H9 (cell line): ENCODE measurements around the gene PKP3. TPM values are rescaled to one million over a fixed set of nuclear protein-coding genes. Genes with fewer than 3 reads are reported as not detected.

Experiments
- DNase-seq: peaks from one replicate; pipeline ENCODE4 v3.0.0-alpha.2; 2017
- H2AFZ ChIP-seq: one replicate; pipeline ENCODE4 v1.6.1; 2013; ENCODE audit warnings: mild to moderate bottlenecking, low read length, control low read depth, moderate library complexity
- H2AK5ac ChIP-seq: 2 replicates; pipeline ENCODE4 v1.6.1; 2013; ENCODE audit warnings: low read length, control low read depth, mixed read lengths; ENCODE audit not compliant: insufficient read length
- H2BK120ac ChIP-seq: one replicate; pipeline ENCODE4 v1.6.1; 2013; ENCODE audit warnings: low read depth, mild to moderate bottlenecking, low read length, control low read depth, inconsistent platforms; ENCODE audit not compliant: poor library complexity, severe bottlenecking
- H2BK12ac ChIP-seq: 2 replicates; pipeline ENCODE4 v1.6.1; 2013; ENCODE audit warnings: low read length, control low read depth, mixed read lengths, low read depth; ENCODE audit not compliant: insufficient read length
- H2BK15ac ChIP-seq: 2 replicates; pipeline ENCODE4 v1.6.1; 2013; ENCODE audit warnings: low read depth, low read length, control low read depth
- H2BK20ac ChIP-seq: one replicate; pipeline ENCODE4 v1.6.1; 2013; ENCODE audit warnings: low read depth, mild to moderate bottlenecking, low read length, control low read depth, inconsistent platforms; ENCODE audit not compliant: poor library complexity, severe bottlenecking
- H2BK5ac ChIP-seq: 2 replicates; pipeline ENCODE4 v1.6.1; 2013; ENCODE audit warnings: low read length, control low read depth, mixed read lengths; ENCODE audit not compliant: insufficient read length
- H3K14ac ChIP-seq: 2 replicates; pipeline ENCODE4 v1.6.1; 2013; ENCODE audit warnings: low read length, control low read depth; ENCODE audit not compliant: insufficient read depth
- H3K18ac ChIP-seq: 2 replicates; pipeline ENCODE4 v1.6.1; 2013; ENCODE audit warnings: low read depth, mild to moderate bottlenecking, mixed read lengths, low read length, control low read depth; ENCODE audit not compliant: insufficient read length
- H3K23ac ChIP-seq: 2 replicates; pipeline ENCODE4 v1.6.1; 2013; ENCODE audit warnings: low read length, control low read depth, mixed read lengths, low read depth; ENCODE audit not compliant: insufficient read length
- H3K23me2 ChIP-seq: 2 replicates; pipeline ENCODE4 v1.6.1; 2013; ENCODE audit warnings: low read depth, mild to moderate bottlenecking, mixed read lengths, low read length, control low read depth; ENCODE audit not compliant: insufficient read length, poor library complexity, severe bottlenecking
- H3K27ac ChIP-seq: 2 replicates; pipeline ENCODE4 v1.5.1; 2013; ENCODE audit warnings: low read length, control low read depth, mixed read lengths, low read depth; ENCODE audit not compliant: insufficient read length
- H3K27me3 ChIP-seq: 2 replicates; pipeline ENCODE4 v1.6.1; 2013; ENCODE audit warnings: low read length, control low read depth, inconsistent platforms; ENCODE audit not compliant: insufficient read depth
- H3K4ac ChIP-seq: 2 replicates; pipeline ENCODE4 v1.6.1; 2013; ENCODE audit warnings: low read depth, mild to moderate bottlenecking, control low read depth, inconsistent platforms, low read length, moderate library complexity
- H3K4me1 ChIP-seq: 2 replicates; pipeline ENCODE4 v1.6.1; 2013; ENCODE audit warnings: low read length, control low read depth, inconsistent platforms; ENCODE audit not compliant: insufficient read depth
- H3K4me2 ChIP-seq: 2 replicates; pipeline ENCODE4 v1.6.1; 2013; ENCODE audit warnings: low read length, control low read depth, mixed read lengths; ENCODE audit not compliant: insufficient read length, insufficient read depth
- H3K56ac ChIP-seq: 2 replicates; pipeline ENCODE4 v1.6.1; 2013; ENCODE audit warnings: low read depth, mild to moderate bottlenecking, mixed read lengths, low read length, control low read depth; ENCODE audit not compliant: insufficient read length
- H3K79me1 ChIP-seq: 2 replicates; pipeline ENCODE4 v1.6.1; 2013; ENCODE audit warnings: low read depth, mild to moderate bottlenecking, moderate library complexity, low read length, control low read depth, inconsistent platforms; ENCODE audit not compliant: insufficient read depth, poor library complexity, severe bottlenecking
- H3K79me2 ChIP-seq: 2 replicates; pipeline ENCODE4 v1.6.1; 2013; ENCODE audit warnings: low read length, control low read depth, inconsistent platforms; ENCODE audit not compliant: insufficient read depth
- H3K9ac ChIP-seq: 2 replicates; pipeline ENCODE4 v1.6.1; 2013; ENCODE audit warnings: low read length, control low read depth, mixed read lengths; ENCODE audit not compliant: insufficient read length; ENCODE audit errors: extremely low read depth
- H3K9me3 ChIP-seq: one replicate; pipeline ENCODE4 v1.6.1; 2013; ENCODE audit warnings: low read depth, low read length, inconsistent platforms; ENCODE audit not compliant: control insufficient read depth
- H3T11ph ChIP-seq: one replicate; pipeline ENCODE4 v1.6.1; 2013; ENCODE audit warnings: mild to moderate bottlenecking, low read length, control low read depth, inconsistent platforms
- H4K20me1 ChIP-seq: one replicate; pipeline ENCODE4 v1.6.1; 2013; ENCODE audit not compliant: control insufficient read depth, insufficient read length, insufficient read depth
- H4K5ac ChIP-seq: 2 replicates; pipeline ENCODE4 v1.6.1; 2013; ENCODE audit warnings: low read depth, mild to moderate bottlenecking, mixed read lengths, low read length, control low read depth; ENCODE audit not compliant: insufficient read length
- H4K8ac ChIP-seq: replicated peaks from 2 replicates; pipeline ENCODE4 v1.6.1; 2013; ENCODE audit warnings: low read length, control low read depth, mixed read lengths, low read depth; ENCODE audit not compliant: insufficient read length
- H4K91ac ChIP-seq: 2 replicates; pipeline ENCODE4 v1.6.1; 2013; ENCODE audit warnings: low read depth, mild to moderate bottlenecking, moderate library complexity, mixed read lengths, low read length, control low read depth; ENCODE audit not compliant: insufficient read length
- H3K27ac Mint-ChIP-seq, 3 experiments: 2 replicates in 2 of 3; 3 replicates in 1 of 3; pipeline ENCODE4 v1.8.0; 2020 to 2021; ENCODE audit warnings: mixed read lengths in 3 of 3, mild to moderate bottlenecking in 1 of 3, moderate library complexity in 1 of 3
- H3K27me3 Mint-ChIP-seq: 2 replicates; pipeline ENCODE4 v1.8.0; 2021; ENCODE audit warnings: low read depth, mild to moderate bottlenecking, moderate library complexity, mixed read lengths
- H3K36me3 Mint-ChIP-seq, 3 experiments: 2 replicates in 2 of 3; 3 replicates in 1 of 3; pipeline ENCODE4 v1.8.0; 2020 to 2021; ENCODE audit warnings: low read depth in 3 of 3, mixed read lengths in 3 of 3; ENCODE audit not compliant: insufficient read depth in 1 of 3
- H3K4me1 Mint-ChIP-seq, 2 experiments: 2 replicates each; pipeline ENCODE4 v1.8.0; 2020; ENCODE audit warnings: mixed read lengths in 2 of 2
- H3K4me3 Mint-ChIP-seq, 2 experiments: 2 replicates in 1 of 2; 3 replicates in 1 of 2; pipeline ENCODE4 v1.8.0; 2020 to 2021; ENCODE audit warnings: mild to moderate bottlenecking in 2 of 2, mixed read lengths in 2 of 2, moderate library complexity in 1 of 2
- H3K9me3 Mint-ChIP-seq, 2 experiments: 2 replicates in 1 of 2; 3 replicates in 1 of 2; pipeline ENCODE4 v1.8.0; 2020; ENCODE audit warnings: mild to moderate bottlenecking in 2 of 2, mixed read lengths in 2 of 2, moderate library complexity in 1 of 2
- WGBS: extraction: QIAGEN DNeasy Blood & Tissue Kit; methylation state at CpG from one replicate; pipeline ENCODE4 v1.1.7; 2013; ENCODE audit warnings: missing lambda C conversion rate, low lambda C conversion rate, mixed read lengths; ENCODE audit not compliant: insufficient read length; ENCODE audit errors: extremely low coverage; 5-methylcytosine and 5-hydroxymethylcytosine counted together
- total RNA-seq: library from RNA; stranded (reverse); gene quantifications from 2 replicates; pipeline ENCODE4 v1.2.1, GENCODE V29; 2021
- TF ChIP-seq, protein P1 (sequence below): fragments of 200-600 bp; sonication (generic); conservative IDR thresholded peaks from 3 replicates; pipeline ENCODE4 v1.8.0; 2021; ENCODE audit warnings: antibody characterized with exemption, mild to moderate bottlenecking

The PKP3 gene
- total RNA-seq, 1 experiment from 2014 or later = 41.7 TPM

DNA sequence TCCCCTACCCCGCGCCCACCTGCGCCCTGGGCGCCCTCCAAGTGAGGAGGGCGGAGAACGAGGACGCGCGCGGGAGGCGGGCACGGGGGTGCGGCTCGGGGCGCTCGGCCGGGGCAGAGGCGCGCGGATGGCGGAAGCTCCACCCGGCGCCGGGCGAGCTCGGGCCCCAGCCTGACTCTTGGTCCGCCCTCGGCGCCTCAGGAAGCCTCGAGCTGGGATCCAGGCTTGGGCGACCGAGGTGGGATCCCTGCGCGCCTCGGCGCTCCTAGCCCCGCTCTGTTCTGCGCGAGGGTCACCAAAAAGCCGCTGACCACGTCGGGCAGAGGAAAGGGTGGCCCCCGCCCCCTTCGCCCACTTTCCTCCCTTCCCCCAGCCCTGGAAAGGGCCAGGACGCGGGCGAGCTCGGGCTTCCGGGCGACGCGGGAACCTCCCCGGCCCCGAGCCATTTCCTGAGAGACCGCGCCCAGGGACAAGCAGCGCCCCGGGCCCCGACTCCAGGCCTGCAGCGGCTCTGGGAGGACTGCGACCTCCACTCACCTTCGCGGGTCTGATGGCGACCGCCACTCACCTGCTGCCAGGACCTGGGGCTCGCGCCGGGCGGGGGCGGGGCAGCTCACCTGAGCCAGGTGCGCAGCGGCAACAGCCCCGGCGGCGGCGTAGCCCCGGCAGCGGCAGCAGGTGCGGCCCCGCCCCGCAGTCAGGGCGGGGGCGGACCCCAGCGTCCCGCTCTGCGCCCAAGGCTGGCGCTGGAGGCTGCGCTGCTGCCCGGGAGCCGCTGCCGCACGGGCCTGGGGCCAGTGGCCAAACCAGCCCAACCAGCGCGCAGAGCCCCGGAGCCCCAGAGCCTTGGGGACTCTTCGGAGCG is 23.0 kb downstream of the PKP3 start:
- no peak overlapping the region for H2BK12ac ChIP-seq
- peak; percentile 89 for DNase-seq
- Mint-ChIP-seq H3K27me3 (peaks cover 20% of the 10 kb centered on the region), H3K9me3 (no peaks in the 10 kb centered on the region; a peak in 1 of 5 replicates), H3K36me3 (no peaks in the 10 kb centered on the region; a peak in 1 of 7 replicates), H3K27ac (no peak overlapping the region), H3K4me1 (peaks cover 17 to 26% of the 10 kb centered on the region in 2 experiments), H3K4me3 (peak overlapping the region; percentile 75 to 79)
- peaks cover 2% of the 10 kb centered on the region; the same call in 1 of the 2 replicates for H3K4me1 ChIP-seq
- H4K20me1 ChIP-seq = peaks cover 8% of the 10 kb centered on the region
- no peaks in the 10 kb centered on the region; the same call in 1 of the 2 replicates for H3K79me2 ChIP-seq
- H2BK5ac ChIP-seq = no peak overlapping the region
- no peak overlapping the region for H2BK20ac ChIP-seq
- H2AFZ ChIP-seq = no peak overlapping the region
- no peak overlapping the region for H3K27ac ChIP-seq
- peak overlapping the region; percentile 33 for H3K4me2 ChIP-seq
- no peaks in the 10 kb centered on the region; the same call in 1 of the 2 replicates for H3K27me3 ChIP-seq
- no peak overlapping the region for H2BK15ac ChIP-seq
- peaks cover 10% of the 10 kb centered on the region for H3K23me2 ChIP-seq
- no peak overlapping the region for H3K56ac ChIP-seq
- H3K9ac ChIP-seq = no peak overlapping the region
- TF ChIP-seq, protein P1, sequence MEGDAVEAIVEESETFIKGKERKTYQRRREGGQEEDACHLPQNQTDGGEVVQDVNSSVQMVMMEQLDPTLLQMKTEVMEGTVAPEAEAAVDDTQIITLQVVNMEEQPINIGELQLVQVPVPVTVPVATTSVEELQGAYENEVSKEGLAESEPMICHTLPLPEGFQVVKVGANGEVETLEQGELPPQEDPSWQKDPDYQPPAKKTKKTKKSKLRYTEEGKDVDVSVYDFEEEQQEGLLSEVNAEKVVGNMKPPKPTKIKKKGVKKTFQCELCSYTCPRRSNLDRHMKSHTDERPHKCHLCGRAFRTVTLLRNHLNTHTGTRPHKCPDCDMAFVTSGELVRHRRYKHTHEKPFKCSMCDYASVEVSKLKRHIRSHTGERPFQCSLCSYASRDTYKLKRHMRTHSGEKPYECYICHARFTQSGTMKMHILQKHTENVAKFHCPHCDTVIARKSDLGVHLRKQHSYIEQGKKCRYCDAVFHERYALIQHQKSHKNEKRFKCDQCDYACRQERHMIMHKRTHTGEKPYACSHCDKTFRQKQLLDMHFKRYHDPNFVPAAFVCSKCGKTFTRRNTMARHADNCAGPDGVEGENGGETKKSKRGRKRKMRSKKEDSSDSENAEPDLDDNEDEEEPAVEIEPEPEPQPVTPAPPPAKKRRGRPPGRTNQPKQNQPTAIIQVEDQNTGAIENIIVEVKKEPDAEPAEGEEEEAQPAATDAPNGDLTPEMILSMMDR = no peak
- no peak overlapping the region for H4K5ac ChIP-seq
- no peak overlapping the region for H4K8ac ChIP-seq
- WGBS = no CpG with 5 or more reads among the region's 97 CpGs
- H3K4ac ChIP-seq = no peak overlapping the region
- H2BK120ac ChIP-seq = no peak overlapping the region
- no peak overlapping the region for H4K91ac ChIP-seq
- no peak overlapping the region for H3K23ac ChIP-seq
- peak overlapping the region; percentile 69 for H3K14ac ChIP-seq
- no peaks in the 10 kb centered on the region for H3K79me1 ChIP-seq
- no peaks in the 10 kb centered on the region for H3K9me3 ChIP-seq
- H3T11ph ChIP-seq = no peak overlapping the region
- H3K18ac ChIP-seq = peak overlapping the region; percentile 69
- no peak overlapping the region for H2AK5ac ChIP-seq
